ENCODE measurements around the gene CLEC4C. TPM values are rescaled to one million over a fixed set of nuclear protein-coding genes. Genes with fewer than 3 reads are reported as not detected.

Gene CLEC4C
- total and polyA plus RNA-seq, 2 donors (not counting 1 experiment from before 2014, with no cell fraction given): not detected

DNA sequence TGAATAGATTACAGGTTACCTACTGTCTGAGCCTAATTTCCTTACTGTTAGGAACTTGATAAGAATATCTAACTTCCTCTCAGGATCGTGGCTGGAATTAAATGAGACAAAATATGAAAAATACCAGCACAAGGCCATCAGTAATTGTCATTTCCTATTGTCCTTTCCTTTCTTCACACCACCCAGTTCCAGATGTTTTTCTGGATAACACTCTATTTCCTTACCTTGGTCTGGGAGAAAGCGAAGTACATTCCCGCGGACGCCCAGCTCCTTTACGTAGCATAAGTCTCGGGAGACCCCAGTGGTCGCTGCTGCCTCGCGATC is 52.0 kb downstream of the CLEC4C start:
- H2AFZ ChIP-seq (ENCODE audit: low read length): no peak overlapping the region
- no peaks in the 10 kb centered on the region for H3K36me3 ChIP-seq (ENCODE audit: control insufficient read depth, insufficient read depth, low read length)
- H3K4me2 ChIP-seq (ENCODE audit: extremely low read depth, insufficient read depth, low read length): no peak overlapping the region
- TF ChIP-seq, protein P1, sequence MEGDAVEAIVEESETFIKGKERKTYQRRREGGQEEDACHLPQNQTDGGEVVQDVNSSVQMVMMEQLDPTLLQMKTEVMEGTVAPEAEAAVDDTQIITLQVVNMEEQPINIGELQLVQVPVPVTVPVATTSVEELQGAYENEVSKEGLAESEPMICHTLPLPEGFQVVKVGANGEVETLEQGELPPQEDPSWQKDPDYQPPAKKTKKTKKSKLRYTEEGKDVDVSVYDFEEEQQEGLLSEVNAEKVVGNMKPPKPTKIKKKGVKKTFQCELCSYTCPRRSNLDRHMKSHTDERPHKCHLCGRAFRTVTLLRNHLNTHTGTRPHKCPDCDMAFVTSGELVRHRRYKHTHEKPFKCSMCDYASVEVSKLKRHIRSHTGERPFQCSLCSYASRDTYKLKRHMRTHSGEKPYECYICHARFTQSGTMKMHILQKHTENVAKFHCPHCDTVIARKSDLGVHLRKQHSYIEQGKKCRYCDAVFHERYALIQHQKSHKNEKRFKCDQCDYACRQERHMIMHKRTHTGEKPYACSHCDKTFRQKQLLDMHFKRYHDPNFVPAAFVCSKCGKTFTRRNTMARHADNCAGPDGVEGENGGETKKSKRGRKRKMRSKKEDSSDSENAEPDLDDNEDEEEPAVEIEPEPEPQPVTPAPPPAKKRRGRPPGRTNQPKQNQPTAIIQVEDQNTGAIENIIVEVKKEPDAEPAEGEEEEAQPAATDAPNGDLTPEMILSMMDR (conservative IDR thresholded peaks at IDR 0.05 in 1 of 2, IDR thresholded peaks at IDR 0.05 in 1 of 2; ENCODE audit: low read depth in 1 of 2, low read length in 2 of 2): no peak
- TF ChIP-seq EZH2 (IDR thresholded peaks at IDR 0.05; ENCODE audit: low read length, missing control alignments): no peak
- no peaks in the 10 kb centered on the region for H3K4me1 ChIP-seq (ENCODE audit: control insufficient read depth, extremely low read depth, insufficient read depth, low read length)
- H3K4me3 ChIP-seq (replicated peaks in 1 of 4; ENCODE audit: control extremely low read depth in 1 of 4, insufficient read depth in 1 of 4, low read depth in 3 of 4, low read length in 4 of 4): no peak overlapping the region
- H3K27ac ChIP-seq (ENCODE audit: insufficient read depth, low read length): no peak overlapping the region
- no peaks in the 10 kb centered on the region for H3K27me3 ChIP-seq (ENCODE audit: control insufficient read depth, insufficient read depth, low read length)
- no peaks in the 10 kb centered on the region for H4K20me1 ChIP-seq (ENCODE audit: control insufficient read depth, extremely low read depth, insufficient read depth, low read length)
- H3K9ac ChIP-seq (ENCODE audit: insufficient read depth, low read length): no peak overlapping the region
- no peaks in the 10 kb centered on the region for H3K9me3 ChIP-seq (ENCODE audit: control insufficient read depth, insufficient read depth, low read depth, low read length)
- DNase-seq (ENCODE audit: low read depth in 2 of 2): no peak
- no peaks in the 10 kb centered on the region for H3K79me2 ChIP-seq (ENCODE audit: control insufficient read depth, insufficient read depth, low read length)

DNA sequence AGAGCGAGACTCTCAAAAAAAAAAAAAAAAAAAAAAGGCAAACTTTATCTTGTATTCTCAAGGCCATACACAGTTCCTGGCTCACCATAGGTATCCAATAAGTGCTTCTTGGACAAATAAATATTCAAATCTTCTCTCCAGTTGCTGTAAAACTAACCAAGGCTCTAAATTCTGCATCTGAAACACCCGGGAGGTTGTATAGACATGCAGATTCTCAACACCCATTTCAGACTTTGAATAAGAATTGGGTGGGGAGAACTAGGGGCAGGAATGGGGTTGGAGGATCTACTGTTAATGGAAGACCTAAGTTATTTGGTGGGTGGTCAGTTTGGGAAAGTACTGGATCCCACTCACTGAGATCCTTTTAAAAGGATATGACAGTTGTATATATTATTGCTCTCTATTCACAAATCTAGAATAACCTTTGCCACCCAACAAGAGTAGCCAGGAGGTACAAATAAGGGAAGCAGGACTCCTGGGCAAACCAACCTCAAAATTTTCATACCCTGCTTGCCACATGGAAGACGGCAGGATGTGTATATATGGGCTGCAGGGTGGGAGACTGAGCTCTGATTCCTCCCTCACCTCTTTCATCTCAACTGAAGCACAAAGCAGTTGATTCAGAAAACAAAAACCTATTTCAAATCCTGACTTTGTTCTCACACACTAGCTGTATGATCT is 52.5 kb downstream of the CLEC4C start:
- H4K20me1 ChIP-seq (ENCODE audit: control insufficient read depth, extremely low read depth, insufficient read depth, low read length): no peaks in the 10 kb centered on the region
- H3K27me3 ChIP-seq (ENCODE audit: control insufficient read depth, insufficient read depth, low read length): no peaks in the 10 kb centered on the region
- no peaks in the 10 kb centered on the region for H3K9me3 ChIP-seq (ENCODE audit: control insufficient read depth, insufficient read depth, low read depth, low read length)
- no peaks in the 10 kb centered on the region for H3K4me1 ChIP-seq (ENCODE audit: control insufficient read depth, extremely low read depth, insufficient read depth, low read length)
- no peak overlapping the region for H2AFZ ChIP-seq (ENCODE audit: low read length)
- H3K4me3 ChIP-seq (replicated peaks in 1 of 4; ENCODE audit: control extremely low read depth in 1 of 4, insufficient read depth in 1 of 4, low read depth in 3 of 4, low read length in 4 of 4): no peak overlapping the region
- no peaks in the 10 kb centered on the region for H3K36me3 ChIP-seq (ENCODE audit: control insufficient read depth, insufficient read depth, low read length)
- H3K79me2 ChIP-seq (ENCODE audit: control insufficient read depth, insufficient read depth, low read length): no peaks in the 10 kb centered on the region
- DNase-seq (ENCODE audit: low read depth in 2 of 2): no peak
- no peak overlapping the region for H3K27ac ChIP-seq (ENCODE audit: insufficient read depth, low read length)
- TF ChIP-seq EZH2 (IDR thresholded peaks at IDR 0.05; ENCODE audit: low read length, missing control alignments): no peak
- TF ChIP-seq, protein P1 (conservative IDR thresholded peaks at IDR 0.05 in 1 of 2, IDR thresholded peaks at IDR 0.05 in 1 of 2; ENCODE audit: low read depth in 1 of 2, low read length in 2 of 2): no peak
- no peak overlapping the region for H3K4me2 ChIP-seq (ENCODE audit: extremely low read depth, insufficient read depth, low read length)
- no peak overlapping the region for H3K9ac ChIP-seq (ENCODE audit: insufficient read depth, low read length)

DNA sequence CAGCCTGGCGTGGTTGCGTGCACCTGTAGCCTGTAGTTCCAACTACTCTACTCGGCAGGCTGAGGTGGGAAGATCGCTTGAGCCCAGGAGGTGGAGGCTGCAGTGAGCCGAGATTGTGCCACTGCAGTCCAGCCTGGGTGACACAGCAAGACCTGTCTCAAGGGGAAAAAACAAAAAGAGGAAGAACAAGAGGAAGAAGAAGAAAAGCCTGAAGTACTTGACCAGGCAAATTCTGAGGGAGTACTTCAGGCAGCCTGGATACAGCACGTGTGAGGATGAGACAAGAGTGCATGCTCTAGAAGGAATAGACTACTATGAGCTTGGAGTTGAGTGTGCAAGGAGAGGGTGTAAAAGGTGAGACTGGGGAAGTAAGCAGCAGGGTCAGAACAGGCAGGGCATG is 53.4 kb downstream of the CLEC4C start:
- Histone ChIP-seq H3K9me3 (ENCODE audit: control insufficient read depth, insufficient read depth, low read depth, low read length) (no peaks in the 10 kb centered on the region), H3K27me3 (ENCODE audit: control insufficient read depth, insufficient read depth, low read length) (no peaks in the 10 kb centered on the region), H3K4me2 (ENCODE audit: extremely low read depth, insufficient read depth, low read length) (no peak overlapping the region), H3K27ac (ENCODE audit: insufficient read depth, low read length) (no peak overlapping the region), H3K4me1 (ENCODE audit: control insufficient read depth, extremely low read depth, insufficient read depth, low read length) (no peaks in the 10 kb centered on the region), H3K79me2 (ENCODE audit: control insufficient read depth, insufficient read depth, low read length) (no peaks in the 10 kb centered on the region), H3K9ac (ENCODE audit: insufficient read depth, low read length) (no peak overlapping the region), H4K20me1 (ENCODE audit: control insufficient read depth, extremely low read depth, insufficient read depth, low read length) (no peaks in the 10 kb centered on the region), H2AFZ (ENCODE audit: low read length) (no peak overlapping the region), H3K4me3 (replicated peaks in 1 of 4; ENCODE audit: control extremely low read depth in 1 of 4, insufficient read depth in 1 of 4, low read depth in 3 of 4, low read length in 4 of 4) (no peak overlapping the region), H3K36me3 (ENCODE audit: control insufficient read depth, insufficient read depth, low read length) (no peaks in the 10 kb centered on the region)
- TF ChIP-seq, protein P1 (conservative IDR thresholded peaks at IDR 0.05 in 1 of 2, IDR thresholded peaks at IDR 0.05 in 1 of 2; ENCODE audit: low read depth in 1 of 2, low read length in 2 of 2): no peak
- TF ChIP-seq EZH2 (IDR thresholded peaks at IDR 0.05; ENCODE audit: low read length, missing control alignments): no peak
- no peak for DNase-seq (ENCODE audit: low read depth in 2 of 2)
